NT2/D1 (cell line): ENCODE results near the gene UNC50.

ENCODE experiments used
- DNase-seq: peaks from one replicate; pipeline ENCODE4 v3.0.0-alpha.2; 2011; ENCODE audit warnings: low read depth, low spot score
- H3K27me3 ChIP-seq: 2 replicates; pipeline ENCODE4 v1.6.0; 2011; ENCODE audit warnings: mild to moderate bottlenecking; ENCODE audit not compliant: insufficient read length, insufficient read depth
- H3K36me3 ChIP-seq: 2 replicates; pipeline ENCODE4 v1.6.1; 2011; ENCODE audit warnings: mild to moderate bottlenecking, low read length, mixed read lengths; ENCODE audit not compliant: insufficient read depth, insufficient read length
- H3K4me1 ChIP-seq: 2 replicates; pipeline ENCODE4 v1.5.1; 2011; ENCODE audit not compliant: insufficient read depth, insufficient read length
- H3K4me3 ChIP-seq: 2 replicates; pipeline ENCODE4 v1.5.1; 2011; ENCODE audit warnings: low read depth; ENCODE audit not compliant: insufficient read length
- H3K9ac ChIP-seq: 2 replicates; pipeline ENCODE4 v1.6.0; 2011; ENCODE audit warnings: low read depth; ENCODE audit not compliant: insufficient read length
- H3K9me3 ChIP-seq: 2 replicates; pipeline ENCODE4 v1.5.1; 2011; ENCODE audit warnings: mild to moderate bottlenecking, low read length; ENCODE audit not compliant: insufficient read depth
- SUZ12 ChIP-seq: IDR thresholded peaks from 2 replicates; pipeline ENCODE4 v1.6.1; 2011; ENCODE audit not compliant: insufficient read length, insufficient read depth; ENCODE audit errors: extremely low read depth
- YY1 ChIP-seq: IDR thresholded peaks from 2 replicates; pipeline ENCODE4 v1.6.1; 2011; ENCODE audit not compliant: insufficient read length, insufficient read depth
- ZNF274 ChIP-seq: IDR thresholded peaks from 2 replicates; pipeline ENCODE4 v1.6.1; 2011; ENCODE audit warnings: mild to moderate bottlenecking, low read depth, low read length

UNC50 gene

DNA sequence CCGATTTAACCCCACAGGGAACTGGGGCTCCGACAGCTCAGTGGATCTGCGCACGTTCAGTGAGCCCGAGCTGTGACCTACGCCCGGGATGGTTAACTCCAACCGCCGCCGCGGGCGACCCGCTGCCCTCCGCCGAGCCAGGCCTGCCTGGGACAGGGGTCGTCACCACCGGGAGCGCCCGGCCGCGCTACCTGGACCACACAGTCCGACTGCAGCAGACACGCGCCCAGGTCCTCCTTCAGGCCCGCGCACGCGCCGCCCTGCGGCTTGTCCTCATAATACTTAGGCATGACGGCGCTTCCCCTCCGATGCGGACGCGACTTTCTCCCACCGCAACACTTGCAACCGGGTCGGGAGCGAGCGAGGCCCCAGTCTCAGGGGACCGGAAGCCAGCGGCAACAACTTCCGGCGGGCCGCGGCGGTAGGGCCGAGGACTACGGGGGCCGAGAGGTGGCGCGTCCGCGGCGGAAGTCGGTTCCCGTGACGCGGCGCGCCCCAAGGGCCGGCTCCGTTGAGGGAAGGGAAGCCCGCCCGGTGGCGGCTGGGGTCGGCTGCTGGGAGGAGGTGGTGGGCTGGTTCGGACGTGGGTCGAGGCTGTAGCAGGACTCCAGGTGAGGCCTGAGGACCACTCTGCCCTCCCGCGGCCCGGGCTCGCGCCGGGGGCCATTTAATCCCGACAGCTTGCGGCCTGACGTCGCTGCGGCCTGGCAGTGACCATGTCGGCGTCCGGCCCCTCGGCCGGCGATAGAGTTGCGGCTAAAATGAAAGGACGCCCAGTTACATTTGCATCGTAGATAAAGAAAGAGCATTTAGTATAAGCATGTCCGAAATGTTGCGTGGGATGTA, at the start of gene UNC50, which contains the start of gene COA5:
TSS of gene UNC50 (plus strand) at position 474 of the 846 bp plus-strand sequence. CDS start 1,171 bp downstream, outside the sequence.
TSS of gene COA5 (minus strand) at position 397 of the 846 bp plus-strand sequence. CDS start at position 290, 107 bp downstream.
- peaks cover 55% of the 10 kb centered on the region for H3K36me3 ChIP-seq
- DNase-seq, result peak; percentile 89
- H3K9me3 ChIP-seq, result no peaks in the 10 kb centered on the region
- H3K27me3 ChIP-seq, result no peaks in the 10 kb centered on the region
- peaks cover 4% of the 10 kb centered on the region for H3K4me1 ChIP-seq
- peak within 1 kb of the TSS; percentile 98 for H3K9ac ChIP-seq
- TF ChIP-seq YY1, result no peak
- TF ChIP-seq SUZ12, result no peak
- TF ChIP-seq ZNF274, result no peak
- H3K4me3 ChIP-seq, result peak within 1 kb of the TSS; percentile 96

DNA sequence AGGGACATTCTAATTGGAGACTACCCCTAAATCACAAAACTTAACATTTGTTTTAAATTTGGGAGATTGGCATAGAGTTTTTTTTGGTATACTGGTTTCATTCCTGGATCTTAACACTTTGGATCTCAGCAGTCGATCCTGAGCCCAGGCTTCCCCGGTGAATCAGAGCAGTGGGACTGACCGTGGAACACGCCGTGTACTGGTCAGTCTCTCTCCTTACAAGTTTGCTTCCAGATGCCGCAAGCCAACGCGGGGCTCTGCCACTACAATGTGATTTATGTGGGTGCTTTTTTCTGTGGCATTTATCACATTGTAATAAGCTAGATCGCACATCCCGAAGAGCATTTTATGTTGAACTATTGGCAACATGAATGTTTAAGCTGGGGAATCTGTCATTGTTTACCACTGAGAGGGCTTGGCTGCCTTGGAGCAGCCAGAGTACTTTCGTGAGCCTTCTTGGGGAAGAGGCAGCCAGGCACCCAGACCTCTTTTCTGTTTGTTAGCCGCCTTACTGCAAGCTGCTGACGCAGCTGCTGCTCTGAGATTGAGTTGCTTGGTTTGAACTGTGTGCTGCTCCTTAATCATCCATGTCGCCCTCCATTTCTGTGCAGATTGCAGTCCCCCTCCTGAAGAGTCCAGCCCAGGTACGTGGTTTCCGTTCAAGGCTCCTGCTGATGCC, 49.4 kb upstream of the UNC50 start:
- Histone ChIP-seq H3K4me3 (no peak overlapping the region), H3K9ac (no peak overlapping the region), H3K9me3 (no peaks in the 10 kb centered on the region), H3K36me3 (peaks cover 85% of the 10 kb centered on the region), H3K27me3 (no peaks in the 10 kb centered on the region), H3K4me1 (no peaks in the 10 kb centered on the region)
- TF ChIP-seq SUZ12, result no peak
- no peak for TF ChIP-seq YY1
- TF ChIP-seq ZNF274, result no peak
- no peak for DNase-seq

- H3K4me3 ChIP-seq, result no peak overlapping the region
- TF ChIP-seq YY1, result no peak
- no peak for TF ChIP-seq ZNF274
- no peak for TF ChIP-seq SUZ12
- H3K36me3 ChIP-seq, result peaks cover 85% of the 10 kb centered on the region
- H3K27me3 ChIP-seq, result no peaks in the 10 kb centered on the region
- no peak for DNase-seq
- no peaks in the 10 kb centered on the region for H3K4me1 ChIP-seq
- H3K9me3 ChIP-seq, result no peaks in the 10 kb centered on the region
- no peak overlapping the region for H3K9ac ChIP-seq
Observed at GRCh38 chr2:98559581-98559980, 48.8 kb upstream of the UNC50 start.

GRCh38 chr2:98560256-98560771, 48.1 kb upstream of the UNC50 start:
- H3K27me3 ChIP-seq, result no peaks in the 10 kb centered on the region
- peaks cover 85% of the 10 kb centered on the region for H3K36me3 ChIP-seq
- TF ChIP-seq YY1 (no peak), SUZ12 (no peak), ZNF274 (no peak)
- no peak overlapping the region for H3K4me3 ChIP-seq
- no peak for DNase-seq
- H3K4me1 ChIP-seq, result no peaks in the 10 kb centered on the region
- no peaks in the 10 kb centered on the region for H3K9me3 ChIP-seq
- H3K9ac ChIP-seq, result no peak overlapping the region

DNA sequence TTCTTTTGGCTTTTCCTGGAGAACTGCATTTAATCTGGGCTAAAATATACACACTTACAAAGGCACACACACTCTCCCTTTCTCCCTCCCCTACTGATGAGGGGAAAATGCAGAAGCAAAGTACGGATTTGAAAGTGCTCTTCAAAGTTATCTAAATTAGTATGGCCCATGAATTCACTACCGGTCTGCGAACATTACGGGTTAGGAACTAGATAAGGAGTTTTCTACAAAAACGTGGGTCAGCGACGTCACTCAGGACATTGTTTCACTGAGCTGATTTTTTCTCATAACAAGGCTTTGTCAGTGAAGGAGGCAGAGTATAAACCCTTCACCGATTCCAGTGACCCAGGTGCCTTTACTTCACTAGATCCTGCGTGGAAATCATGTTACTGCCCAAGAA, 47.4 kb upstream of the UNC50 start:
- H3K36me3 ChIP-seq, result peaks cover 85% of the 10 kb centered on the region
- H3K9ac ChIP-seq, result no peak overlapping the region
- no peak for TF ChIP-seq YY1
- no peak for TF ChIP-seq ZNF274
- no peak for TF ChIP-seq SUZ12
- no peaks in the 10 kb centered on the region for H3K27me3 ChIP-seq
- no peaks in the 10 kb centered on the region for H3K9me3 ChIP-seq
- H3K4me1 ChIP-seq, result no peaks in the 10 kb centered on the region
- no peak overlapping the region for H3K4me3 ChIP-seq
- no peak for DNase-seq

DNA sequence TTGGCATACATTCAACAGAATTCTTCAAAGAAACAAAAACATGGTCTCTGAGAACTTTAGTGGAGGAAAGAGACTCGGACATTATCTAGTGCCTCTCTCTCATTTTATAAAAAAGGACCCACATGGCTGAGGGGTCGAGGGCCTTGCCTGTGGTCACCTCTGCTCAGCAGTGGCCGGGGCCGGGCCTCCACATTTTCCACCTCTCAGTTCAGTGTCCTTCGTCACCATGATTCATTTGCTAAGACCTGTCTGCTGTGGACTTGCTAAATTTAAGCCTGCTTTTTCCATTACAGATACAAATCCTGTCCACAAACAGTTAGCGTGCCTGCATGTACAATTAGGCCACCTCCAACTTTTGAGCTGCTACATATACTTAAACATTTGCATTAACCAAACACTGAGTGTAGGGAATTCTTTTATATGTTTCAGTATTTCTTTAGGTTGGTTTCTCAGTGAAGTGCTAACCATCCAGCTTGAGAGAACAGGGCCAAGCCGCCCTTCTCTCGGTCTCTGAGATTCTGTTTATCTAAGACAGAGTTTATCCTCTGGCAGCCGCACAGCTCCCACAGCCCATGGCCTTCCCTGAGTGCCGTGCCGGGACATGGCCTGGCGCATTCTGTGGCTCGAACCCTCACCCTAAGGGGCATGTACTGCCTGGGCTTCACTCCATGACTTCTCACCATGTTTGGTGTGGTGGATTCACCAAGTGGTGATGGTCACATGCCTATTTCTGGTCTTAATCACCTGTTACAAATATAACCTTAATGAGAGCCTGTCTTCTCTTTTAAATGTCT, 46.3 kb upstream of the UNC50 start:
- no peak overlapping the region for H3K4me3 ChIP-seq
- peaks cover 87% of the 10 kb centered on the region for H3K36me3 ChIP-seq
- no peaks in the 10 kb centered on the region for H3K9me3 ChIP-seq
- TF ChIP-seq ZNF274 (no peak), SUZ12 (no peak)
- H3K9ac ChIP-seq, result no peak overlapping the region
- no peak for DNase-seq
- H3K4me1 ChIP-seq, result no peaks in the 10 kb centered on the region
- H3K27me3 ChIP-seq, result no peaks in the 10 kb centered on the region

DNA sequence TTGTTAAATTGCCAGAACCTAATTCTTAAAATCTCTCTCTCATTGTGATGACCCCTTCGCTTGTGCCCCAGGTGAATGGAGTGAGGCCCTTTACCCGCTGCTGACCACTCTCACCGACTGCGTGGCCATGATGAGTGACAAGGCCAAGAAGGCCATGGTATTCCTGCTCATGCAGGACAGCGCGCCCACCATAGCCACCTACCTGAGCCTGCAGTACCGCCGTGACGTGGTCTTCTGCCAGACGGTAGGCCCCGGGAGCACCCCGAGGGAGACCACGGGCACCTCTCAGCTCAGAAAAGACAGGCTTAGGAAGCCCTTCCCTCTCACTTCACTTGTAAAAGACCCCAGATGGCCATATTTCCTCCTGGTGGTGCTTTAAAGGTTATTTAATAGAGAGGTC, 45.0 kb upstream of the UNC50 start:
- DNase-seq, result no peak
- no peaks in the 10 kb centered on the region for H3K4me1 ChIP-seq
- no peaks in the 10 kb centered on the region for H3K27me3 ChIP-seq
- no peak overlapping the region for H3K4me3 ChIP-seq
- no peak for TF ChIP-seq SUZ12
- no peak for TF ChIP-seq ZNF274
- TF ChIP-seq YY1, result no peak
- peaks cover 87% of the 10 kb centered on the region for H3K36me3 ChIP-seq
- no peak overlapping the region for H3K9ac ChIP-seq
- no peaks in the 10 kb centered on the region for H3K9me3 ChIP-seq
